ENCODE measurements around the gene LRIT3. TPM values are rescaled to one million over a fixed set of nuclear protein-coding genes. Genes with fewer than 3 reads are reported as not detected.

Gene LRIT3
- total RNA-seq, 2 experiments from 2014 or later, result 0.13 to 0.16 TPM

GRCh38 chr4:109820563-109820962, 27.3 kb upstream of the LRIT3 start:
- H3K36me3 Mint-ChIP-seq (ENCODE audit: low read depth), result peaks cover 69% of the 10 kb centered on the region
- no peak for TF ChIP-seq CTCF (IDR thresholded peaks at IDR 0.05)
- ATAC-seq (no peak), DNase-seq (no peak)
- peak overlapping the region; percentile 64 for H3K27ac Mint-ChIP-seq
- ChIA-PET POLR2A (interaction anchor here (0.6 kb wide), 1 partner anchor 227 kb away, joined by 4 read pairs; no protein-coding TSS in a partner anchor), CTCF (interaction anchor here (1.0 to 1.9 kb wide), 3 partner anchors 117 to 387 kb away, joined by 3 to 12 read pairs (median 5); partner anchors contain the start of genes CASP6 and SEC24B)
- H3K4me1 Mint-ChIP-seq (ENCODE audit: low read depth), result peaks cover 58% of the 10 kb centered on the region
- intact Hi-C loops (cut with micrococcal nuclease), result no loop called here
- no peaks in the 10 kb centered on the region for H3K9me3 Mint-ChIP-seq
- no peak overlapping the region for H3K4me3 Mint-ChIP-seq
- no peaks in the 10 kb centered on the region for H3K27me3 Mint-ChIP-seq

DNA sequence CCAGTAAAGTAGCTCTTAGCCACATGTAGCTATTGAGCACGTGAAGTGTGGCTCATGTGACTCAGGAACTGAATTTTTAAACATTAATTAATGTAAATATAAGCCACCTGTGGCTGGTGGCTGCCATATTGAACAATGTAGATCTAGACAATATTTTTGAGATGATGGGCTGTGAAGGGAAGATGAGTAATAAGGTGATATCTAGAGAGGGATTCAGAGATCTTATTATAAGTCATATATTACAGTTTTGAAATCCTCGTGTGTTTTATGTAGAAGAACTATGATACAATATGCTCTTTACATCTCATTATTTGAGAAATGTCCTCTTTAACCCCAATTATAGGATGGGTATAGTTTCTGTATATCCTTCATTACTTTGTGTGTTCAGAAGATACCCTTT, 26.7 kb upstream of the LRIT3 start:
- H3K27me3 Mint-ChIP-seq, result no peaks in the 10 kb centered on the region
- ATAC-seq, result peak; percentile 42
- CTCF ChIA-PET, result interaction anchor here (1.0 kb wide), 1 partner anchor 118 kb away, joined by 3 read pairs; the partner anchor contains the start of gene CASP6
- no peaks in the 10 kb centered on the region for H3K9me3 Mint-ChIP-seq
- peak overlapping the region; percentile 64 for H3K27ac Mint-ChIP-seq
- H3K4me3 Mint-ChIP-seq, result no peak overlapping the region
- TF ChIP-seq CTCF (IDR thresholded peaks at IDR 0.05), result no peak
- peaks cover 57% of the 10 kb centered on the region for H3K4me1 Mint-ChIP-seq (ENCODE audit: low read depth)
- POLR2A ChIA-PET, result no interaction called here
- intact Hi-C loops (cut with micrococcal nuclease), result no loop called here
- DNase-seq, result no peak
- peaks cover 63% of the 10 kb centered on the region for H3K36me3 Mint-ChIP-seq (ENCODE audit: low read depth)

DNA sequence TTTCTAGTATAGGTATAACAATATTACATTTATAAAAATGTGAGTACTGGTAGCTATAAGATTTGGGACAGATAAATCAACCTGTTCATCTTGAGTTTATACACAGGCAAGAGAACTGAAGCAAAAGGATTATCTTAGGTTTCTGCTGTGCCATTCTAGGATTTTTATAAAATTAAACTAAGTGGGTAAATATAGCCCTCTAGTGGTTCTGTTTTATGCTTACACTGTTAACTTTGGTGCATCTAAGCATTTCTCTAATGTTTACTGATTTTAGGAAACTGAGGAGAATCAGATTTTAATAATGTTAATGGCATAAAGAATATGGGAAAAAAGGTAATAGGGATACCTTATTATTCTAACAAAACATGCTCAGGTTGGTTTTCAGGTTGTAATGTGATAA, 21.2 kb upstream of the LRIT3 start:
- DNase-seq (no peak), ATAC-seq (no peak)
- POLR2A ChIA-PET, result no interaction called here
- Mint-ChIP-seq H3K27ac (no peak overlapping the region), H3K9me3 (no peaks in the 10 kb centered on the region), H3K36me3 (ENCODE audit: low read depth) (peaks cover 19% of the 10 kb centered on the region), H3K27me3 (no peaks in the 10 kb centered on the region), H3K4me3 (no peak overlapping the region), H3K4me1 (ENCODE audit: low read depth) (peaks cover 6% of the 10 kb centered on the region)
- CTCF ChIA-PET, result interaction anchor here (0.6 to 3.0 kb wide), 12 partner anchors 10 to 407 kb away, joined by 3 to 17 read pairs (median 3); no protein-coding TSS in a partner anchor
- TF ChIP-seq CTCF (IDR thresholded peaks at IDR 0.05), result peak; percentile 50
- intact Hi-C loops (cut with micrococcal nuclease), result no loop called here

GRCh38 chr4:109827672-109828071, 20.2 kb upstream of the LRIT3 start, which contains the start of gene RRH:
RRH (plus strand) TSS chr4:109827972; CDS start chr4:109828028, 56 bp downstream.
- no peaks in the 10 kb centered on the region for H3K9me3 Mint-ChIP-seq
- no peak within 1 kb of the TSS for H3K4me3 Mint-ChIP-seq
- intact Hi-C loops (cut with micrococcal nuclease), result no loop called here
- H3K27ac Mint-ChIP-seq, result no peak within 1 kb of the TSS
- ChIA-PET CTCF (interaction anchor here (1.4 to 3.0 kb wide), 4 partner anchors 11 to 396 kb away, joined by 3 to 17 read pairs (median 4); no protein-coding TSS in a partner anchor), POLR2A (no interaction called here)
- H3K27me3 Mint-ChIP-seq, result no peaks in the 10 kb centered on the region
- ATAC-seq (no peak), DNase-seq (no peak)
- peaks cover 14% of the 10 kb centered on the region for H3K36me3 Mint-ChIP-seq (ENCODE audit: low read depth)
- no peak for TF ChIP-seq CTCF (IDR thresholded peaks at IDR 0.05)
- H3K4me1 Mint-ChIP-seq (ENCODE audit: low read depth), result peaks cover 4% of the 10 kb centered on the region

GRCh38 chr4:109833756-109834155, 14.2 kb upstream of the LRIT3 start:
- CTCF ChIA-PET, result no interaction called here
- POLR2A ChIA-PET, result no interaction called here
- no peaks in the 10 kb centered on the region for H3K36me3 Mint-ChIP-seq (ENCODE audit: low read depth)

More at GRCh38 chr4:109833756-109834155, 14.2 kb upstream of the LRIT3 start:
- Mint-ChIP-seq H3K27me3 (no peaks in the 10 kb centered on the region), H3K4me3 (no peak overlapping the region), H3K27ac (no peak overlapping the region), H3K4me1 (ENCODE audit: low read depth) (no peaks in the 10 kb centered on the region), H3K9me3 (no peaks in the 10 kb centered on the region)
- intact Hi-C loops (cut with micrococcal nuclease), result no loop called here
- DNase-seq (no peak), ATAC-seq (no peak)
- TF ChIP-seq CTCF (IDR thresholded peaks at IDR 0.05), result no peak
